IPS-18c (cell line): Measurements from ENCODE around the gene CTNNA1.
"Not testable (repeated sequence)": the region's sequence is repeated elsewhere in the genome, so short reads cannot be mapped to it uniquely, and the experiment has no call there.

ENCODE experiments used
- H3K4me3 ChIP-seq: 2 replicates; pipeline ENCODE4 v1.7.0; 2013; ENCODE audit warnings: low read depth, mild to moderate bottlenecking, low read length, moderate library complexity; ENCODE audit not compliant: insufficient read depth
- H3K9me3 ChIP-seq: one replicate; pipeline ENCODE4 v1.6.1; 2013; ENCODE audit warnings: mild to moderate bottlenecking, low read length, moderate library complexity; ENCODE audit not compliant: control insufficient read depth, insufficient read depth

The CTNNA1 gene

GRCh38 chr5:138719811-138720210 is 33.4 kb upstream of the CTNNA1 start:
- Histone ChIP-seq H3K9me3 (no peaks in the 10 kb centered on the region), H3K4me3 (no peak overlapping the region)

GRCh38 chr5:138720840-138721239 is 32.4 kb upstream of the CTNNA1 start:
- Histone ChIP-seq H3K4me3 (no peak overlapping the region), H3K9me3 (no peaks in the 10 kb centered on the region)

- no peaks in the 10 kb centered on the region for H3K9me3 ChIP-seq
- no peak overlapping the region for H3K4me3 ChIP-seq
These were observed 31.2 kb upstream of the CTNNA1 start for GRCh38 chr5:138721979-138722378.

- 0 out of 2 replicates have a peak overlapping the region, but pooled peaks have one; percentile 1 for H3K4me3 ChIP-seq
- no peaks in the 10 kb centered on the region for H3K9me3 ChIP-seq
These were observed 30.6 kb upstream of the CTNNA1 start for GRCh38 chr5:138722544-138723177.

- no peak overlapping the region for H3K4me3 ChIP-seq
- no peaks in the 10 kb centered on the region for H3K9me3 ChIP-seq
These were observed 28.6 kb upstream of the CTNNA1 start for GRCh38 chr5:138724470-138725146.

GRCh38 chr5:138725153-138725817 is 27.9 kb upstream of the CTNNA1 start:
- H3K4me3 ChIP-seq = no peak overlapping the region

GRCh38 chr5:138725818-138726416 is 27.3 kb upstream of the CTNNA1 start:
- no peak overlapping the region for H3K4me3 ChIP-seq

More at GRCh38 chr5:138725153-138725817, 27.9 kb upstream of the CTNNA1 start:
- H3K9me3 ChIP-seq = no peaks in the 10 kb centered on the region

GRCh38 chr5:138726848-138727247 is 26.4 kb upstream of the CTNNA1 start:
- H3K9me3 ChIP-seq = no peaks in the 10 kb centered on the region
- H3K4me3 ChIP-seq = no peak overlapping the region

More at GRCh38 chr5:138725818-138726416, 27.3 kb upstream of the CTNNA1 start:
- no peaks in the 10 kb centered on the region for H3K9me3 ChIP-seq

GRCh38 chr5:138730496-138730895 is 22.7 kb upstream of the CTNNA1 start:
- not testable (repeated sequence) for H3K9me3 ChIP-seq, H3K4me3 ChIP-seq

GRCh38 chr5:138732466-138732865 is 20.8 kb upstream of the CTNNA1 start:
- Histone ChIP-seq H3K4me3 (no peak overlapping the region), H3K9me3 (peaks cover 2% of the 10 kb centered on the region)

- Histone ChIP-seq H3K9me3 (peaks cover 2% of the 10 kb centered on the region), H3K4me3 (no peak overlapping the region)
These were observed 20.3 kb upstream of the CTNNA1 start for GRCh38 chr5:138732933-138733332.

GRCh38 chr5:138733509-138733908 is 19.7 kb upstream of the CTNNA1 start:
- H3K9me3 ChIP-seq = peaks cover 2% of the 10 kb centered on the region
- no peak overlapping the region for H3K4me3 ChIP-seq

- Histone ChIP-seq H3K4me3 (no peak overlapping the region), H3K9me3 (peaks cover 2% of the 10 kb centered on the region)
These were observed 16.9 kb upstream of the CTNNA1 start for GRCh38 chr5:138736293-138736692.

GRCh38 chr5:138737494-138738265 is 15.5 kb upstream of the CTNNA1 start:
- no peak overlapping the region for H3K4me3 ChIP-seq
- peaks cover 2% of the 10 kb centered on the region for H3K9me3 ChIP-seq

GRCh38 chr5:138738399-138738798 is 14.8 kb upstream of the CTNNA1 start:
- H3K9me3 ChIP-seq = peaks cover 2% of the 10 kb centered on the region
- H3K4me3 ChIP-seq = no peak overlapping the region

- no peak overlapping the region for H3K4me3 ChIP-seq
- H3K9me3 ChIP-seq = peaks cover 2% of the 10 kb centered on the region
These were observed 13.3 kb upstream of the CTNNA1 start for GRCh38 chr5:138739938-138740337.

- no peaks in the 10 kb centered on the region for H3K9me3 ChIP-seq
- no peak overlapping the region for H3K4me3 ChIP-seq
These were observed 9.7 kb upstream of the CTNNA1 start for GRCh38 chr5:138743484-138743883.
